8988T (cell line): ENCODE data around the gene RPL29.
"Not testable (repeated sequence)": the region's sequence is repeated elsewhere in the genome, so short reads cannot be mapped to it uniquely, and the experiment has no call there.

Experiments
- DNase-seq: peaks from one replicate; pipeline ENCODE4 v3.0.0; 2011

RPL29 gene

GRCh38 chr3:51995346-51996163, at the start of gene RPL29:
RPL29 (minus strand) TSS chr3:51995895; CDS start chr3:51995461, 434 bp downstream.
- DNase-seq = peak; percentile 92

GRCh38 chr3:52044869-52045619, 49.3 kb upstream of the RPL29 start:
- no peak for DNase-seq

GRCh38 chr3:52043750-52044149, 48.1 kb upstream of the RPL29 start:
- DNase-seq = no peak

- not testable (repeated sequence) for DNase-seq
Measured at GRCh38 chr3:52043039-52043438, 47.3 kb upstream of the RPL29 start.

- peak; percentile 88 for DNase-seq
Measured at GRCh38 chr3:52041118-52041731, 45.5 kb upstream of the RPL29 start.

GRCh38 chr3:52040600-52040999, 44.9 kb upstream of the RPL29 start:
- no peak for DNase-seq

- no peak for DNase-seq
Measured at GRCh38 chr3:52039846-52040245, 44.2 kb upstream of the RPL29 start.

- DNase-seq = no peak
Measured at GRCh38 chr3:52039426-52039825, 43.7 kb upstream of the RPL29 start.

- DNase-seq = no peak
Measured at GRCh38 chr3:52038227-52038626, 42.5 kb upstream of the RPL29 start.

GRCh38 chr3:52037291-52037690, 41.6 kb upstream of the RPL29 start:
- DNase-seq = no peak

- DNase-seq = peak; percentile 80
Measured at GRCh38 chr3:52036829-52037228, 41.1 kb upstream of the RPL29 start.

- DNase-seq = no peak
Measured at GRCh38 chr3:52036222-52036694, 40.6 kb upstream of the RPL29 start.

- no peak for DNase-seq
Measured at GRCh38 chr3:52034651-52035050, 39.0 kb upstream of the RPL29 start.

- no peak for DNase-seq
Measured at GRCh38 chr3:52034212-52034611, 38.5 kb upstream of the RPL29 start.

GRCh38 chr3:52033748-52034147, 38.1 kb upstream of the RPL29 start:
- not testable (repeated sequence) for DNase-seq

- no peak for DNase-seq
Measured at GRCh38 chr3:52032702-52033408, 37.2 kb upstream of the RPL29 start.

- no peak for DNase-seq
Measured at GRCh38 chr3:52031896-52032295, 36.2 kb upstream of the RPL29 start.

- no peak for DNase-seq
Measured at GRCh38 chr3:52030714-52031310, 35.1 kb upstream of the RPL29 start.

GRCh38 chr3:52029535-52029934, 33.8 kb upstream of the RPL29 start:
- DNase-seq = no peak

GRCh38 chr3:52029053-52029452, 33.4 kb upstream of the RPL29 start:
- no peak for DNase-seq

GRCh38 chr3:52028572-52028971, 32.9 kb upstream of the RPL29 start:
- DNase-seq = no peak

- no peak for DNase-seq
Measured at GRCh38 chr3:52026041-52026440, 30.3 kb upstream of the RPL29 start.

GRCh38 chr3:52025453-52025852, 29.8 kb upstream of the RPL29 start:
- DNase-seq = no peak
